ENCODE results near the gene RPL27A.

The RPL27A gene

DNA sequence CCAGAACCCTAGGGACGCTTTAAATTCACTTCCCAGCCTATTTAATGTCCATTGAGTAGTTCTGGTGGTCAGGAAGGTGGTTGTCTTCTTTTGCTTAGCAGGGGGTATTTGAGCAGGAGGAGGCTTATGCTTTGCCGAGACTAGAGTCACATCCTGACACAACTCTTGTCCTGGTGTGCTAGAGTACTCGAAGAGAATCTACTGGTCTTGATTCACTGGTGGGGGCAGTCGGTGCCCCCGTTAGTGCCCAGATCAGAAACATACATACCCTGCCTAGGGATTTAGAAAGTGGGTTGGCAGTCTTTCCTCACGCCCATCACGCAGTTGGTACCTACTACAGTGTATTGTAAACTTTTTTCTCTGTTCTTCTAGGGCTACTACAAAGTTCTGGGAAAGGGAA lies 2.7 kb downstream of the RPL27A start:
- TF ChIP-seq, protein P1, sequence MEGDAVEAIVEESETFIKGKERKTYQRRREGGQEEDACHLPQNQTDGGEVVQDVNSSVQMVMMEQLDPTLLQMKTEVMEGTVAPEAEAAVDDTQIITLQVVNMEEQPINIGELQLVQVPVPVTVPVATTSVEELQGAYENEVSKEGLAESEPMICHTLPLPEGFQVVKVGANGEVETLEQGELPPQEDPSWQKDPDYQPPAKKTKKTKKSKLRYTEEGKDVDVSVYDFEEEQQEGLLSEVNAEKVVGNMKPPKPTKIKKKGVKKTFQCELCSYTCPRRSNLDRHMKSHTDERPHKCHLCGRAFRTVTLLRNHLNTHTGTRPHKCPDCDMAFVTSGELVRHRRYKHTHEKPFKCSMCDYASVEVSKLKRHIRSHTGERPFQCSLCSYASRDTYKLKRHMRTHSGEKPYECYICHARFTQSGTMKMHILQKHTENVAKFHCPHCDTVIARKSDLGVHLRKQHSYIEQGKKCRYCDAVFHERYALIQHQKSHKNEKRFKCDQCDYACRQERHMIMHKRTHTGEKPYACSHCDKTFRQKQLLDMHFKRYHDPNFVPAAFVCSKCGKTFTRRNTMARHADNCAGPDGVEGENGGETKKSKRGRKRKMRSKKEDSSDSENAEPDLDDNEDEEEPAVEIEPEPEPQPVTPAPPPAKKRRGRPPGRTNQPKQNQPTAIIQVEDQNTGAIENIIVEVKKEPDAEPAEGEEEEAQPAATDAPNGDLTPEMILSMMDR (IDR thresholded peaks at IDR 0.05; ENCODE audit: borderline replicate concordance, insufficient read depth, low read depth, low read length): no peak
- H3K4me3 ChIP-seq (ENCODE audit: low read depth, low read length): peak overlapping the region; percentile 6

DNA sequence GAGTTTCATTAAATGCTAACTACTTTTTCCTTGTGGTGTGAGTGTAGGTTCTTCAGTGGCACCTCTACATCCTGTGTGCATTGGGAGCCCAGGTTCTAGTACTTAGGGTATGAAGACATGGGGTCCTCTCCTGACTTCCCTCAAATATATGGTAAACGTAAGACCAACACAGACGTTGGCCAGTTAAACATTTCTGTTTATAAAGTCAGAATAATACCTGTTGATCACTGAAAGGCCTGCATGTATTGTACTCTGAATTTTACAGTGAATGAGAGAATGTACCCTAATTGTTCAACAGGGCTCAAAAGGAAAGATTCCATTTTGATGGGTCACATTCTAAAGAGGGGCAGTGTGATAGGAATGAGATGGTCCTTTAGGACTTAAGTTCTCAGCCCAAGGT lies 3.2 kb downstream of the RPL27A start:
- TF ChIP-seq, protein P1 (IDR thresholded peaks at IDR 0.05; ENCODE audit: borderline replicate concordance, insufficient read depth, low read depth, low read length): no peak
- no peak overlapping the region for H3K4me3 ChIP-seq (ENCODE audit: low read depth, low read length)

DNA sequence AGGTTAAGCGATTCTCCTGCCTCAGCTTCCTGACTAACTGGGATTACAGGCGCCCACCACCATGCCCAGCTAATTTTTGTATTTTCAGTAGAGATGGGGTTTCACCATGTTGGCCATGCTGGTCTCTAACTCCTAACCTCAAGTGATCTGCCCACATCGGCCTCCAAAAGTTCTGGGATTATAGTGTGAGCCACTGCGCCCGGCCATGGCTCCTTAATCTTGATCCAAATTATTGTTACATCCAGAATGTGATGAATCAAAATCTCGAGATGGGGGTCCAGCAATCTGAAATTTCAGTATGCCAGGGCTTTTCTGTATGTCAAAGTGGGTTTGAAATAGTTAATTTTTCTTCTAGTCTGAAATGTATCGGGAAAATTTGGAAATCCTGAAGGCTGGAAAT lies 3.7 kb downstream of the RPL27A start:
- TF ChIP-seq, protein P1 (IDR thresholded peaks at IDR 0.05; ENCODE audit: borderline replicate concordance, insufficient read depth, low read depth, low read length): no peak
- no peak overlapping the region for H3K4me3 ChIP-seq (ENCODE audit: low read depth, low read length)

DNA sequence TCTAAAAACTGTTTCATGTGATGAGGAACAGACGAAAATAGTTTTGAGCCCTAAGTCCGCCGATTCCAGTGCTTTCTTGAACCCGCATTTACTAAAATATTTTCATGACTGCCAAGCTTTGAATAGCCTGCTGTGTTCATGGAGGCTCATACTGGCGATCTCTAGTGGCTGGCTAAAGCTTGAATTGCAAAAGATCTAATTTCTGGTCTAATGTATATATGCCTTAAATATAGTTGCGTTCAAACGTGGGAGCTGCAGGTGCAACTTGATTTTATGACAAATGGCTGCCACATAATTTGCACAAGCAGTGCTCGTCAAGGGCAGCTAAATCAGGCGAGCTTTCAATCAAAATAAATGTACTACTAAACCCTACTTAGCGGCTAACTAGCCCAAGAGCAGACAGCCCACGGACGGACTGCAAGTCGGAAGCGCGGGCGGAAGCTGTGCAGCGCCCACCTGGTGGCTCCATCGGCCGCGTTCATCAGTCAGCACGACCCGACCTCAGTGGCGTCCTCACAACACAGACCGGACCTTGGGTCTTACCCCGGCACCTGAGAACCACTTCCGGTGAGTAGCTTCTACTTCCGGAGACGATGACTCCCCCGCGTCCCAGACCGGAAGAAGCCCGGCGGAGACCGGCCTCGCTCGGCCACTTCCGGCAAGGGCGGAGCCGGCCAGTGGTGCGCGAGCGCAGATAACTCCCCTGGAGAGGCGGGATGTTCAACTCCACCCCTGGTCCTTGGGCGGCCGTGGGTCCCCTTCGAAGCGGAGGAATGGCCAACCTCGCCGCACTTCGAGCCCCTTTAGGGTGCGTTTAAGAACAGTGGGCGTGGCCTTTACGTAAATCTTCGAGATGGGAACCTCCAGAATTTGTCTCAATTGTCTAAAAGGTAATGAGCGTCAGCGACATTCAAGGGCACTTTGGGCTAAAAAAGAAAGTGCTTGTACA lies 6.1 kb downstream of the RPL27A start:
- H3K4me3 ChIP-seq (ENCODE audit: low read depth, low read length): peak overlapping the region; percentile 51
- TF ChIP-seq, protein P1 (IDR thresholded peaks at IDR 0.05; ENCODE audit: borderline replicate concordance, insufficient read depth, low read depth, low read length): no peak

DNA sequence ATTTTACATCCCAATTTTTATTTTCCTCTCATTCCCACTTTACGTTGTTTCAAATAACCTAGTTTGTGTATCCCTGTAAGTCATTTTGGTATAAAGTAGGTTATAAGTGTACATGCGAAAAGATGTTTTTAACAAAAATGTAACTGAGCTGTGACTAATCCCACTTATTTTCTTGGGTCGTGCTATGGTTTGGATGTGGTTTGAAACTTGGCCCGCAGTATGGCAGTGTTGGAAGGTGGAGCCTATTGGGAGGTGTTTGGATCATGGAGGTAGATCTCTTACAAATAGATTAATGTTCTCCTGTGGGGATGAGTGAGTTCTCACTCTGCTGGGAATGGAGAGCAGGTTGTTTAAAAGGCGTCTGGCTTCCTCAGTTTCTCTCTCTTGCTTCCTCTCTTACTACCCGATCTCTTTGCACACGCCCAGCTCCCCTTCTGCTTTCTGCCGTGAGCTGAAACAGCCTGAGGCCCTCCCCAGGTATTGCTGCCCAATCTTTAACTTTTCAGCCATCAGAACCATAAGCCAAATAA lies 7.2 kb downstream of the RPL27A start:
- TF ChIP-seq, protein P1 (IDR thresholded peaks at IDR 0.05; ENCODE audit: borderline replicate concordance, insufficient read depth, low read depth, low read length): no peak
- H3K4me3 ChIP-seq (ENCODE audit: low read depth, low read length): peak overlapping the region; percentile 51

DNA sequence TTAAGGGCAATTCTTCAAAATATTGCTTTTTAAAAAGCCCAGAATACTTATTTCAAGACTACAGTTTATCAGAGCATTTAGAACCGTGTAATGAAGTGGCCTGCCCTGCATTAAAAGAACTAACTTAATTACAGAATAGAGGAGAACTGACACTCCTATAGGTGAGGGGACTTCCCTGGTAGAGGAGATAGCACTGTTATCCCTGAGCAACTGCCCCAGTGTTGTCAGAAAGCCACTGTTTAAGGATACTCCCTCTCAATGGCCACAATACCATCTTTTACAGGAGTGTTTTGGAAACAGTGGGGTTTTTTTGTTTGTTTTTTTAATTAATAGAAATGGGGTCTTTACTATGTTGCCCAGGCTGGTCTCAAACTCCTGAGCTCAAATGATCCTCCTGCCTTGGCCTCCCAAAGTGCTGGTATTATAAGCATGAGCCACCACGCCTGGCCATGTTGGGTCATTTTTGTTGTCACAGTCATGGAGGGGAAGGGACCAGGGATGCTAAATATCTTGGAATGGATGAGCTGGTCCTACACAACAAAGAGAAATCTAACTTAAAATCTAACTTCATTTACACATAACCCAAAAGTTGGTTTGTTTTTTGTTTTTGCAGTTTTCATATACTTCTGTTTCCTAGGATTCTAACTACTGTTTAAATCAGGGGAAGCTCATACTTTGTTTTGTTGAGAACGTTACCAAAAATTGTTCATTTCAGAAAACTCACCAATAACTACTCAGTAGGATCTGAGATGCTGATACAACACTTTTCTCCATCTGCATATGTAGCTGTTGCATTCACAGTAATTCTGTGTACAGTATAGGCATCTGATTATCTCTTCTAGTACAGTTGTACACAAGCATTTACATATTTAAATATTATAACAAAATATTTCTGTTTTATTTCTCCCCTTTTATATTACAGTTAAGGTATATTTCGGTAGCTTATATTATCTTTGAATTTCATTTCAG lies 8.1 kb downstream of the RPL27A start:
- TF ChIP-seq, protein P1 (IDR thresholded peaks at IDR 0.05; ENCODE audit: borderline replicate concordance, insufficient read depth, low read depth, low read length): no peak
- no peak overlapping the region for H3K4me3 ChIP-seq (ENCODE audit: low read depth, low read length)
